GM21723 (cell line): Measurements from ENCODE around the gene R3HDM1.
"Not testable (repeated sequence)": the region's sequence is repeated elsewhere in the genome, so short reads cannot be mapped to it uniquely, and the experiment has no call there.

Experiments used
- ATAC-seq: cut with Tn5 transposase; IDR thresholded peaks from one replicate; pipeline ENCODE4 v1.9.1; 2021; ENCODE audit warnings: mild to moderate bottlenecking, moderate library complexity; ENCODE audit not compliant: unreplicated experiment

The R3HDM1 gene

GRCh38 chr2:135531231-135532197 is at the start of gene R3HDM1:
Gene R3HDM1, plus strand, starts transcription at chr2:135531484. Its CDS starts 73,362 bp downstream, at chr2:135604846.
- ATAC-seq = peak; percentile 81

DNA sequence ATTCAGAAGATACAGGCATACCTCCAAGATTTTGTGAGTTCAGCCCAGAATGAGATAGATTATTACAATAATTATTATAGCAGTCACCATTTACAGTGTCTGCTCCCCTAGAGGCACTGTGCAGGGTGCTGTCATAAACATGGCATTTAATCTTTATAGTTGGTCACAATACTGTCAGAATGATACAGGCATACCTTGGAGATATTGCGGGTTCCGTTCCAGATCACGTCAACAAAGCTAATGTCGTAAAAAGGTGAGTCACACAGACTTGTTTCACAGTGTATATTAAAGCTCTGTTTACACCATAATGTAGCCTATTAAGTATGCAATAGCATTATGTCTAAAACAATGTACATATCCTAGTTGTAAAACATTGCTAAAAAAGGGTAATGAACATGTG is 45.8 kb upstream of the R3HDM1 start:
- ATAC-seq = no peak

DNA sequence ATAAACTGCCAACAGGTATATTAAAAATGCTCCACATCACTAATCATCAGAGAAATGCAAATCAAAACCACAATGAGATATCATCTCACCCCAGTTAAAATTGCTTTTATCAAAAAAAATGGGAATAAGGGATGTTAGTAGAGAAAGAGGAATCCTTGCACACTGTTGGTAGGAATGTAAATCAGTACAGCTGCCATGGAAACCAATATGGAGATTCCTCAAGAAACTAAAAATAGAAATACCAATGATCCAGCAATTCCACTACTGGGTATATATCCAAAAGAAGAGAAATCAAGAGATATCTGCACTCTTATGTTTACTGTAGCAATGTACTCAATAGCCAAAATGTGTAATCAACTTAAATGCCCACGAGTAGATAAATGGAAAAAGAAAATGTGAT is 40.9 kb upstream of the R3HDM1 start:
- no peak for ATAC-seq

GRCh38 chr2:135494503-135494902 is 36.8 kb upstream of the R3HDM1 start:
- ATAC-seq = no peak

DNA sequence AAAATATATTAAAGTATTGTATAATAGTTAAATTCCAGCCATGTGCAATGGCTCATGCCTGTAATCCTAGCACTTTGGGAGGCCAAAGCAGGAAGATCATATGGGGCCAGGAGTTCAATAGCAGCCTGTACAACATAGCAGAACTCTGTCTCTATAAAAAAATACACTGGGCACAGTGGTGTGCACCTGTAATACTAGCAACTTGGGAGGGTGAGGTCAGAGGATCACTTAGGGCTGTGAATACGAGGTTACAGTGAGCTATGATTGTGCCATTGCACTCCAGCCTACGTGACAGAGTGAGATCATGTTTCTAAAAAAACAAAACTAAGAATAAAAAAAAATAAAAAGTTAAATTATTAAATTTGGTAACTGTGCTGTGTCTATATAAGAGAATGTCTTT is 36.4 kb upstream of the R3HDM1 start:
- no peak for ATAC-seq

- not testable (repeated sequence) for ATAC-seq
Measured at GRCh38 chr2:135498588-135498987, 32.7 kb upstream of the R3HDM1 start.

GRCh38 chr2:135504811-135505210 is 26.5 kb upstream of the R3HDM1 start:
- ATAC-seq = no peak

DNA sequence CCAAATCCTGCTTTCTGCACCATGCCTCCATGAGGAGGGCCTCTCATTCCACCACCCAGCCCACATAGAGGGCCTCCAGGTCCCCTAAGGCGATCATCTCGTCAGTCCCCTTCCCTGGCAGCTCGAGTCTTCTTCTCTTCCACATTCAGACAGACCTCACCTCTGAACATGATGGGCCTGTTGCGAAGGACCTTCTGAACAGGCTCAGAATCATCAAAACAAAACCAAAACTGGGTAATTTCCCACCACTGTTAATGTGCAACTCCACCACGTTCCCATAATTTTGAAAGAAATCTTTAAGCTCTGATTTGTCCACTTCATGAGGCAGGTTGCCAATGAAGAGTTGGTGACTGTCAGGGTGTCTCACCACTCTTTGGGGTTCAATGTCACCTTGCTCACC is 20.7 kb upstream of the R3HDM1 start:
- ATAC-seq = no peak

DNA sequence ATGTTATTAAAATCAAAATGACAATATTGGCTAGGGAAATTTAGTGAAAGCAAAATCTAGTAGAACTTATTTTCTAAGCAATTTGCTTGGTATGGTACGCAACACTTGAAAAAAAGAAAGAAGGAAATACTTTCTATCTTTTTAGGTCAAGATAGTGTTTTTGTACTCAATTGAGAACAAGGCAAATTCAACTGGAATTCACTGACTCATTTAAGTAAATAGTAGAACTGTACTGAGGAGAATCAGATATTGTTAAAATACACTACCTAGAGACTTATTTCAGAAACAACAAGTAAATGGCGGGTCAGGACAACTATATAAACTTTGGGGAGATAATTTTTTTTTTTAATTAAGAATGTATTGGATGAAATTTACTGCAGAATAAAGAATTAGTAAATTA is 19.2 kb upstream of the R3HDM1 start:
- ATAC-seq = no peak

DNA sequence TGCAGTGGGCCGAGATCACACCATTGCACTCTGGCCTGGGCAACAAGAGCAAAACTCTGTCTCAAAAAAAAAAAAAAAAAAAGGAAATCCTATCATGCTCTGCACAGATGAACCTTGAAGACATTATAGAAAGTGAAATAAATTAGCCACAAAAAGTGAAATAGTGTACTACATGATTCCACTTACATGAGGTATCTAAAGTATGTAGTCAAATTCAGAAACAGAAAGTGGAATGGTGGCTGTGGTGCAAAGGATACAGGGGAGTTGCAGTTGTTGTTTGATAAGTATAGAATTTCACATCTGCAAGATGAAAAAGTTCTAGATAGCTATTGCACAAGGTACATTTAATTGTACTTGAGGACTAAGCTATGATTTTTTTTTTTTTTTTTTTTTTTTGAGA is 5.5 kb upstream of the R3HDM1 start:
- no peak for ATAC-seq

- ATAC-seq = no peak
Measured at GRCh38 chr2:135528006-135528405, 3.3 kb upstream of the R3HDM1 start.

- ATAC-seq = peak; percentile 73
Measured at GRCh38 chr2:135530313-135531230, 712 bp upstream of the R3HDM1 start, which contains the start of gene ZRANB3. Gene ZRANB3, minus strand, starts transcription at chr2:135531218.

- ATAC-seq = no peak
Measured at GRCh38 chr2:135532581-135532980, 1.3 kb downstream of the R3HDM1 start.

DNA sequence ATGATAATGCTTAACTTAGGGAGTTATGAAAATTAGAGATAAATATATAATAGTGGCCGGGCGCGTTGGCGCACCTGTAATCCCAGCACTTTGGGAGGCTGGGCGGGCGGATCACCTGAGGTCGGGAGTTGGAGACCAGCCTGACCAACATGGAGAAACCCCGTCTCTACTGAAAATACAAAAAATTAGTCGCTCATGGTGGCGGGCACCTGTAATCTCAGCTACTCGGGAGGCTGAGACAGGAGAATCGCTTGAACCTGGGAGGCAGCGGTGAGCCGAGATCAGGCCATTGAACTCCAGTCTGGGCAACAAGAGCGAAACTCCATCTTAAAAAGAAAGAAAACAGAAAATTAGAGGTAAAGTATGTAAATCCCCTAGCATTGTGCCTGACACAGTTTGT is 2.3 kb downstream of the R3HDM1 start:
- ATAC-seq = not testable (repeated sequence)

GRCh38 chr2:135546436-135546835 is 15.2 kb downstream of the R3HDM1 start:
- no peak for ATAC-seq

GRCh38 chr2:135547311-135547710 is 16.0 kb downstream of the R3HDM1 start:
- ATAC-seq = no peak

GRCh38 chr2:135551356-135551755 is 20.1 kb downstream of the R3HDM1 start:
- no peak for ATAC-seq

DNA sequence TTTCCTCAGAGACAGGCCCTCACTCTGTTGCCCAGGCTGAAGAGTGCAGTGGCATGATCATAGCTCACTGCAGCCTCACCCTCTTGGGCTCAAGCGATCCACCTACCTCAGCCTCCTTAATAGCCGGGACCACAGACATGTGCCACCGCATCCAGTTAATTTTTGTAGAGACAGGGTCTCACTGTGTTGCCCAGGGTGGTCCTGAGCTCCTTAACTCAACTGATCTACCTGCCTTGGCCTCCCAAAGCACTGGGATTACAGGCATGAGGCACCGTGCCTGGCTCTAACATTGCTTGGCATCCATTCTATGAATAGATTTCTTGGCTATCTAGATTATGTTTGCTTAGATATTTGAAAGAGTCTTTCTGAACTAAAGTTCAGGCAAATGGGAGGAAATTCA is 21.6 kb downstream of the R3HDM1 start:
- no peak for ATAC-seq

DNA sequence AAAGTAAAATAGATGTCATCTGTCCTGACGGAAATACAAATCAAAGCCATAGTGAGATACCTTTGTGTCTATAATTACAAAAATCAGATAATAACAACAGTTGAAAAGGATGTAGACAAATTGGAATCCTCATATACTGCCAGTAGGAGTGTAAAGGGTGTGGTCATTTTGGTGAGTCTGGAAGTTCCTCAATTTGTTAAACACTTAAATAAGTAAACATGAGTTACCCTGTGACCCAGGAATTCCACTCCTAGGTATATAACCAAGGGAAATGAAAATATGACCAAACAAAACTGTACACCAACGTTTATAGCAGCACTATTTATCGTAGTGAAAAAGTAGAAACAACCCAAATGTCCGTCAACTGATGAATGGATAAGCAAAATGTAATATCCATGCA is 24.0 kb downstream of the R3HDM1 start:
- no peak for ATAC-seq

- no peak for ATAC-seq
Measured at GRCh38 chr2:135557530-135557929, 26.2 kb downstream of the R3HDM1 start.

- ATAC-seq = no peak
Measured at GRCh38 chr2:135561925-135562324, 30.6 kb downstream of the R3HDM1 start.
